ENCODE data around the gene FBXO48. TPM values are rescaled to one million over a fixed set of nuclear protein-coding genes. Genes with fewer than 3 reads are reported as not detected.

The FBXO48 gene
- total RNA-seq, 2 experiments from 2014 or later = 1.5 to 6.8 TPM

DNA sequence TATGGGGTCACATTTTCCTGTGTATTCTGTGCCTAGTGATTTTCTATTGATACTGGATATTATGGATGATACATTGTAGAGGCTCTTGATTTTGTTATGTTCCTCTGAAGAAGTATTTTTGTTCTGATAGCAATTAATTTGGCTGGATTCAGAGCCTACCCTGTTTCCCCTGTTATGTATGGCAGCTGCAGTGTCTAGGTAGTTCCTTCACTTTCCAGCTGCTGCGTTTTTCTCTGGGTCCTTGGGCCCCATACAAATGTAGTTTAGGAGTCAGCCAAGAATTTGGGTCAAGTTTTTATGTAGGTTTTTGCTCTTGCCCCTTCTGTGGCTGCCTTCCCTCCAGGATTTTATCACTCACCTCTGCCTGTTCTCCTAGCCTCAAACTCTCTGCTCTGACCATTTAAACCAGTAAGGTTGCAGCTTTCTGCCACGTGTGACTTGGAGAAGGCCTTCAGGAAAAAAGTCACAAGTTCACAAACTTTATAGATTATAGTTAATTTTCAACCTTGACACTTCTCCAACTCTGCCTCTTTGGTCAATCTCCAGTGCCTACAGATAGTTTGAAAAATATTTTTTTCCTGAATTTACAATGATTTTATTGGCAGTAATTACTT is 47.3 kb upstream of the FBXO48 start:
- intact Hi-C loops (cut with micrococcal nuclease; ENCODE audit: unreplicated experiment) = no loop called here
- ChIA-PET CTCF (ENCODE audit: unreplicated experiment) (no interaction called here), POLR2A (no interaction called here)
- Histone ChIP-seq H3K9me3 (ENCODE audit: low read length) (no peaks in the 10 kb centered on the region), H3K79me2 (ENCODE audit: insufficient read depth, low read depth, low read length) (no peaks in the 10 kb centered on the region), H3K4me1 (ENCODE audit: insufficient read depth, low read length, poor library complexity, severe bottlenecking) (no peaks in the 10 kb centered on the region), H3K9me2 (ENCODE audit: insufficient read depth, low read length) (0 out of 2 replicates have a peak, but pooled peaks cover 4% of the 10 kb centered on the region), H3K4me3 (ENCODE audit: low read depth, low read length, poor library complexity, severe bottlenecking) (no peak overlapping the region), H2AFZ (ENCODE audit: low read length) (no peak overlapping the region), H3K4me2 (ENCODE audit: low read length) (no peak overlapping the region), H3K36me3 (ENCODE audit: insufficient read depth, low read length) (no peaks in the 10 kb centered on the region), H4K20me1 (ENCODE audit: insufficient read depth, low read length) (no peaks in the 10 kb centered on the region), H3K27ac (ENCODE audit: low read depth, low read length, poor library complexity, severe bottlenecking) (no peak overlapping the region)
- TF ChIP-seq, protein P1, sequence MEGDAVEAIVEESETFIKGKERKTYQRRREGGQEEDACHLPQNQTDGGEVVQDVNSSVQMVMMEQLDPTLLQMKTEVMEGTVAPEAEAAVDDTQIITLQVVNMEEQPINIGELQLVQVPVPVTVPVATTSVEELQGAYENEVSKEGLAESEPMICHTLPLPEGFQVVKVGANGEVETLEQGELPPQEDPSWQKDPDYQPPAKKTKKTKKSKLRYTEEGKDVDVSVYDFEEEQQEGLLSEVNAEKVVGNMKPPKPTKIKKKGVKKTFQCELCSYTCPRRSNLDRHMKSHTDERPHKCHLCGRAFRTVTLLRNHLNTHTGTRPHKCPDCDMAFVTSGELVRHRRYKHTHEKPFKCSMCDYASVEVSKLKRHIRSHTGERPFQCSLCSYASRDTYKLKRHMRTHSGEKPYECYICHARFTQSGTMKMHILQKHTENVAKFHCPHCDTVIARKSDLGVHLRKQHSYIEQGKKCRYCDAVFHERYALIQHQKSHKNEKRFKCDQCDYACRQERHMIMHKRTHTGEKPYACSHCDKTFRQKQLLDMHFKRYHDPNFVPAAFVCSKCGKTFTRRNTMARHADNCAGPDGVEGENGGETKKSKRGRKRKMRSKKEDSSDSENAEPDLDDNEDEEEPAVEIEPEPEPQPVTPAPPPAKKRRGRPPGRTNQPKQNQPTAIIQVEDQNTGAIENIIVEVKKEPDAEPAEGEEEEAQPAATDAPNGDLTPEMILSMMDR (conservative IDR thresholded peaks at IDR 0.05; ENCODE audit: low read length) = no peak
- no peak for TF ChIP-seq EZH2phosphoT487 (IDR thresholded peaks at IDR 0.05; ENCODE audit: borderline replicate concordance, low read depth, low read length)
- BruUV-seq (replicated peaks) = no TSS peak
- DNase-seq (ENCODE audit: low spot score) = no peak

DNA sequence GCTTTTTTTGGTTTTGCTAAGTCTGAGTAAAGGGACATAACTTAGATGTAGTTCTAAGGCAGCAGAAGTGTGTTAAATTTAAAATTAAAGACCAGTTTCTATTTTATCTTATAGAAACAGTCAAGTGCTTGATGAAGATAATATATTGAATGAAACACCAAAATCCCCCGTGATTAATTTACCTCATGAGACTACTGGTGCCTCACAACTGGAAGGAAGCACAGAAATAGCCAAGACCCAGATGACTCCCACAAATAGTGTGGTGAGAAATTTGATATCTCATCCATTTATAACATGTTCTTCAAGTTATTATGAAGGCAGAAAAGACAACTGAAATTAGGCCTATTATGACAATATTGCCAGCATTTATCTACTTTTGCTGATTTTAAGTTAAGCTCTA is 45.9 kb upstream of the FBXO48 start:
- Histone ChIP-seq H3K4me2 (ENCODE audit: low read length) (no peak overlapping the region), H3K36me3 (ENCODE audit: insufficient read depth, low read length) (no peaks in the 10 kb centered on the region)

DNA sequence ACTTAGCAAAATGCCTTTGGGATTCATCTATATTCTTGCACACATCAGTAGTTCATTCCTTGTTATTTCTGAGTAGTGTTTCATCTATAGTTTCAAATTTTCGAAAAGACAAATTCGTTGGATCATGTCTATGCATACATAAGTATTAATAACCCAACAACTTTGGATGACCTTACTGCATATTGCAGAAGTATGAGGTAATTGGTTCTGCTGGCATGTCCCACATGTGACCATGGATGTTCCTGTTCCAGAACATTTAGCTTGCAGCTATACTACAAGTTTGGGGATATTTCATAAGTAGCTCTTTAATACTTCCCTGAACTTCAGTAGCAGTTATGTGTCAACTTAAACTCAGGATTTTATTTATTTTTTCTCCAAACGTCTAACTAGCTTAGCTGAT is 45.2 kb upstream of the FBXO48 start:
- POLR2A ChIA-PET = interaction anchor here (0.7 to 1.4 kb wide), 5 partner anchors 9 to 575 kb away, joined by 3 to 4 read pairs (median 4); no protein-coding TSS in a partner anchor
- TF ChIP-seq, protein P1 (conservative IDR thresholded peaks at IDR 0.05; ENCODE audit: low read length) = no peak
- TF ChIP-seq EZH2phosphoT487 (IDR thresholded peaks at IDR 0.05; ENCODE audit: borderline replicate concordance, low read depth, low read length) = no peak
- no peaks in the 10 kb centered on the region for H3K9me3 ChIP-seq (ENCODE audit: low read length)
- H3K9me2 ChIP-seq (ENCODE audit: insufficient read depth, low read length) = 0 out of 2 replicates have a peak, but pooled peaks cover 4% of the 10 kb centered on the region
- no peaks in the 10 kb centered on the region for H3K4me1 ChIP-seq (ENCODE audit: insufficient read depth, low read length, poor library complexity, severe bottlenecking)
- H3K79me2 ChIP-seq (ENCODE audit: insufficient read depth, low read depth, low read length) = no peaks in the 10 kb centered on the region
- DNase-seq (ENCODE audit: low spot score) = no peak
- no peak overlapping the region for H3K4me2 ChIP-seq (ENCODE audit: low read length)
- no peak overlapping the region for H2AFZ ChIP-seq (ENCODE audit: low read length)
- BruUV-seq (replicated peaks) = no TSS peak
- H3K27ac ChIP-seq (ENCODE audit: low read depth, low read length, poor library complexity, severe bottlenecking) = no peak overlapping the region
- CTCF ChIA-PET (ENCODE audit: unreplicated experiment) = no interaction called here
- intact Hi-C loops (cut with micrococcal nuclease; ENCODE audit: unreplicated experiment) = no loop called here
- H3K36me3 ChIP-seq (ENCODE audit: insufficient read depth, low read length) = no peaks in the 10 kb centered on the region
- no peak overlapping the region for H3K4me3 ChIP-seq (ENCODE audit: low read depth, low read length, poor library complexity, severe bottlenecking)
- no peaks in the 10 kb centered on the region for H4K20me1 ChIP-seq (ENCODE audit: insufficient read depth, low read length)

More for the DNA sequence above, 45.9 kb upstream of the FBXO48 start:
- TF ChIP-seq EZH2phosphoT487 (IDR thresholded peaks at IDR 0.05; ENCODE audit: borderline replicate concordance, low read depth, low read length) = no peak
- TF ChIP-seq, protein P1 (conservative IDR thresholded peaks at IDR 0.05; ENCODE audit: low read length) = no peak
- no peaks in the 10 kb centered on the region for H3K4me1 ChIP-seq (ENCODE audit: insufficient read depth, low read length, poor library complexity, severe bottlenecking)
- H3K4me3 ChIP-seq (ENCODE audit: low read depth, low read length, poor library complexity, severe bottlenecking) = no peak overlapping the region
- no peaks in the 10 kb centered on the region for H3K79me2 ChIP-seq (ENCODE audit: insufficient read depth, low read depth, low read length)
- H3K9me2 ChIP-seq (ENCODE audit: insufficient read depth, low read length) = 0 out of 2 replicates have a peak, but pooled peaks cover 4% of the 10 kb centered on the region
- ChIA-PET POLR2A (interaction anchor here (0.7 to 1.4 kb wide), 4 partner anchors 10 to 575 kb away, joined by 3 to 4 read pairs (median 4); no protein-coding TSS in a partner anchor), CTCF (ENCODE audit: unreplicated experiment) (no interaction called here)
- DNase-seq (ENCODE audit: low spot score) = no peak
- H4K20me1 ChIP-seq (ENCODE audit: insufficient read depth, low read length) = no peaks in the 10 kb centered on the region
- intact Hi-C loops (cut with micrococcal nuclease; ENCODE audit: unreplicated experiment) = no loop called here
- H3K9me3 ChIP-seq (ENCODE audit: low read length) = no peaks in the 10 kb centered on the region
- no peak overlapping the region for H2AFZ ChIP-seq (ENCODE audit: low read length)
- BruUV-seq (replicated peaks) = no TSS peak
- H3K27ac ChIP-seq (ENCODE audit: low read depth, low read length, poor library complexity, severe bottlenecking) = no peak overlapping the region
